HG02571 (cell line): ENCODE data around the gene TOPBP1.
"Not testable (repeated sequence)": the region's sequence is repeated elsewhere in the genome, so short reads cannot be mapped to it uniquely, and the experiment has no call there.

Experiments
- ATAC-seq: cut with Tn5 transposase; IDR thresholded peaks from one replicate; pipeline ENCODE4 v1.9.1; 2021; ENCODE audit warnings: mild to moderate bottlenecking, moderate library complexity; ENCODE audit not compliant: unreplicated experiment

TOPBP1 gene

DNA sequence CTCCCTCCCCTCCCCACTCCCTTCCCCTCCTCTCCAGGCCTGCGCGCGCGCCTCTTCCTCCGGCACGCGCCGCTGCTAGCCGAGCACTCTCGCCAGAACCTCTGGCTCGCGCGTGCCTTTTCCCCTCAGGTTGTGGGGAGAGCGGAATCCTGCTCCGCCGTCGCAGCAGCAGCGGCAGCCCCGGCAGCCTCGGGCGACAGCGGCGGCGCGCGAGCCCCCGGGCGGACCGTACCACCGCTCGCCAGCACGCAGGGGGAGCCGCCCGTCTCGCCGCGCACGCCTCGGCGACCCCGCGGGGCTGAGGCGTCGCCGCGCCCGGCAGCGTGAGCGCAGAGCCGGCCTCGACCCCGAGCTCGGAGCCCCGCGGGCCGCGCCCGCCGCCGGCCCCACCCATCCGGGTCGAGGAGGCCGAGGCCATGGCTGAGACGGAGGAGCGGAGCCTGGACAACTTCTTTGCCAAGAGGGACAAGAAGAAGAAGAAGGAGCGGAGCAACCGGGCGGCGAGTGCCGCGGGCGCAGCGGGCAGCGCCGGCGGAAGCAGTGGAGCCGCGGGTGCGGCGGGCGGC is 88.0 kb downstream of the TOPBP1 start, which contains the start of gene CDV3:
TSS of gene CDV3 (plus strand) at position 58 of the 566 bp plus-strand sequence. CDS start at position 417, 359 bp downstream.
- peak; percentile 21 for ATAC-seq

DNA sequence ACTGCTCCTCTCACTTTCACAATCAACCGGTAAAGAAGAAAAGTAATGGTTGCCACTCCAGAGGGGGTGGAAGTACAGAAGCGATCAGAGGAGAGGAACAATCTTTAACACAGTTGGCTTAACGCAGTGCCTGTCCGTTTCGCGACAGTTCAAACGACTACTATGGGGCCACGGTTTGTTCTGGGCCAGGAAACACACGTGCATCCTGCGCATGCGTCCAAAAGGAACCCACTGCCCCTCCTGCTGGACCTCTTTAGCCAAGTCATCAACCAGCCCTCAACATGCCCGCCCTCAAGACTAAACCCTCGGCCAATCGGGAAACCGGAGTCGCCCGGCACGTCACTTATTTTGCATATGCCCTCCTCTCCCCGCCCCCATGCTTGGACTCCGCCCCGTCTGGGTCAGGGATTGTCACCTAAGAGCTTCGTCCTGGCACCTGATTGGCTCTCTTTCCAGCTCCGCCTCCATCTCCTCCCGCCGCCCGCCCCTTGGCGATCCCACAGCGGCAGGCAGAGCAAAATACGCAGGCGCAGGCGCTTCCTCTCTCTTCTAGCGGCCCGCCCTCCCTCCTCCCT is 88.6 kb downstream of the TOPBP1 start:
- ATAC-seq: peak; percentile 74

DNA sequence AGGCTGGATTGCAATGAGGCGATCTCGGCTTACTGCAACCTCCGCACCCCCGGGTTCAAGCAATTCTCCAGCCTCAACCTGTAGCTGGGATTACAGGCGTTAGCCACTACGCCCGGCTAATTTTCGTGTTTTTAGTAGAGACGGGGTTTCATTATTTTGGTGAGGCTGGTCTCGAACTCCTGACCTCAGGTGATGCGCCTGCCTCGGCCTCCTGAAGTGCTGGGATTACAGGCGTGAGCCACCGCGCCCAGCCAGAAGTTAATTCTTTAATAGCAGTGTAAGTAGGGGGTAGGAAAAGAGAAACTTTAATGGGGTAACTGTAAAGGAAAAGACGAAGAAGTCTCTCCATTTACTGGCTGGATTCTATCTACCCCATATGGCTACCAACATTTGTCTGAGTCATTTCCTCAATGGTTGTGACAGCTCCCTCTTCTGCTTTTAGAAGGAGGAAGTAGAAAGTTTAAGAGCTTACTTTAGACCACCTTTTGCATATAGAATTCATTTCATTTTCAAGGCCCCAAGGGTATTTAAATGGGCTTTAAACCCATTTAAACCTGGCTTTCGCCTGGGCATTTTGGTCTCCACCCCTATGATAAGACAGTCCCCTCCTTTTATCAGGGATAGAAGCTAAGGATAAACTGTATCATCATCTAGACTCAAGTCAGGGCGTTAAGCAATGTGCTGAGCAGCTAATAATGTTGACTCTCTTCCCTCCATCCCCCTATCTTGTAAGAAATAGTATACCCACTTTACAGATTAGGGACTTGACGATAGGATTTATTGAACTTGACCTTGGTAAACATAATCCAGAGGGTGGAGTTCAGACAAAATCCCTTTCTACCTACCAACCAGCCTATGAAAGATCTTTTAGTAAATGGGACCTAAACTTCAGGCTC is 89.3 kb downstream of the TOPBP1 start:
- ATAC-seq: no peak

DNA sequence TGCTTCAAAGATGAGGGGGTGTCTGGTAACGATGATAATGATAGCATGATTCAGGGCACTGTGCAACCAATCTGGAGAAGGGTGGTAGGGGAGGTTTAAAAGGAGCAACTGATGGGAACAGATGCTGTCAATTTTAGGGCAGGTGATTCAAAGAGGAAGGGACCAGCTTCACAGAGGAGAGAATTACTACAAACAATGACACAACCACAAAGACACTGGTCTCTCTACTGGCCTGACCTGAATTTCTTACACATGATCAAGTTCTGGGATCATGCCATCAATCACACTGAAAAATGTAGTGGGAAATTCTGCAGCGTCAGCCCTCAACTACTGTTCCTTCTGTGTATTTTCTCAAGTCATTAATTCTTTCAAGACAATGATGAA is 90.8 kb downstream of the TOPBP1 start:
- no peak for ATAC-seq

DNA sequence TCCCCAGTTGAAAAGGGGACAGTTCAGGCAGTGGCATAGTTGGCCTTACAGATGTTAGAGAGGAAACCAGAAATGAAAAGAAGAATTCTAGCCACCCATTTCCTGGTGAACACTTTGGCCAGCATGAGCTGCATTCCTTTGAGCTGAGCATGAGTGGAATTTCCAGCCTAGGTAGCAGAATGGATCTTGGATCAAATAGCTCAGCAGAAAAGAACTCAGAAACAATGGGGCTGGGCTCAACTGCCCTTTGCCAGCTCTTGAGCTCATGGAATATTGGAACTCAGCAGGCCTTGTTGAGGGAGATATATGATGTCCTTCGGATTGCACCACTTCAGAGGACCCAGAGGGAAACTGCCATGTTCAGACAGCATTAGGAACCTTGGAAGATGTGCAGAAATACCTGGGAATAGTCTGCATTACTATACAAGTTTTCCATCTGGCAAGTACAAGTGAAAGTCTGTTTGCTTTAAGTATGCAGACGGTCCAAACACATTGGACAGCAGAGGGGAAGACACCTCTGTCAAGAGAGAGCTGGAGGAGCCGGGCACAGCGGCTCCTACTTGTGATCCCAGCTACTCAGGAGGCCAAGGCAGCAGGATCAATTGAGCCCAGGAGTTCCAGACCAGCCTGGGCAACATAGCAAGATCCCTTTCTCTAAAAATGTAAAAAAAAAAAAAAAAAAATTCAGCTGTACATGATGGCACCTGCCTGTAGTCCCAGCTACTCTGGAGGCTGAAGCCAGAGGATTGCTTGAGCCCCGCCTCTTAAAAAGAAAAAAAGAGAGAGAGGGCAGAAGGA is 91.4 kb downstream of the TOPBP1 start:
- no peak for ATAC-seq

DNA sequence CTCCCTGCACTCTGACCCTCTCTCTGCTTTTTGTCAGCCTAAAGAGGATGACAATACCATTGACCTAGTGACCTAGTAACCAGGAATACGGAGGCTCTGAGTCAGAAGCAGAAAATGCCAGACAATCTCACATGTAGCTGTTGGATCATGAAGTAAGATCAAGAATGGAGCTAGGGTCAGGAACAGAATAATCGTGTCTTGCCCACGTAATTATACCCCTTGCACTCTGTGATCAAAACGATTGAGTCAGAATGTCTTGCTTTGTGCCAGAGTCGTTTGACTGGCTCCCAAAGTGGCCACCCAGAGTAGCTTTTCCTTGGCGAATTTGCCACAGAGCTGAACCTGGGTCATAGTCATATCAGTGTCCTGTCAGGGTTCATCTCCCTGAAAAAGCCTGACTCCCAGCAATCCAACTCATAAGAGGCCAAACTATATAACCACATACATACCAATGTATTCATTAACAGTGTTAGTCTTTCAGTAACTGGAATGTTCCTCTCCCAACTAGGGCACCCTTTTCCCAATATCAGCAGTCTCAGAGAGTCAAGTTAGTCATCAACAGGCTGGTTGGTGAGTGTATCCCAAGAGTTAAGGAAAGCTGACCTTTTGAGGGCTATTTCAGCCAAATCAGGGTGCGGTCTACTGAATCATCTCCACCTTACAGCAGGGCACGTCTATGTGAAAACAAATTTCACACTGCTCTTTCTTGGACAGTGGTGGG is 93.3 kb downstream of the TOPBP1 start:
- no peak for ATAC-seq

DNA sequence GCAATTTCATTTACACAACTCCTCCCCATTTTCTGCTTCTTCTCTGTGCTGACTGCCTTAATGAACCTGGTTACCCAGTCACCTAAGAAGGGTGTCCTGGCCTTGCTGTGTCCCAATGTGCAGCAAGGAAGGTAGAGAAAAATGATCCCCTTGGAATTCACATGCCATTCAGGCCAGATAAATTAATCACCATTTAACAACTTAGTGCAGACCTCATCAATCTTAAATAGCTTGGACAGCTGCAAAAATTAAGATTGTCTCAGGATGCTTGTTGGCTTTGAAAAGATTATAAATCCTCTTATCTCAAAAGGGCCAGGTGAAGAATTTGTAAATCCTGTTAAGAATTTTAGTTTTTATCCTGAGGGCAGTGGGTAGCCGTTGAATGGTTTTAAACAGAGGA is 97.9 kb downstream of the TOPBP1 start:
- no peak for ATAC-seq

DNA sequence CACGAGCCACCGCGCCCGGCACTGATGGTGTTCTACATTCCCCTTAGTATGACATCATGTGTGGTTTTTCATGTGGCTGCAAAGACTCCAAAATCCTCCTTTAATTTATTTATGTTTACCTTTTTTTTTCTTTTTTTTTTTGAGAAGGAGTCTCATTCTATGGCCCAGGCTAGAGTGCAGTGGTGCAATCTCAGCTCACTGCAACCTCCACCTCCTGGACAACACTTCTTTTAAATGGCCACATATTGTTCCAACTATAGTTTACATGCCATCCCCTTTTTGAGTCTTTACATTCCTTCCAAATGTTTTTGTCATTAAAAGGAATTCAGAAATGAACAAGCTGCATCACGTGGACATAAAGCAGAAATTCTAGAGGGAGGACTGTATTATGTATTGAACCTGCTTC is 98.6 kb downstream of the TOPBP1 start:
- no peak for ATAC-seq

DNA sequence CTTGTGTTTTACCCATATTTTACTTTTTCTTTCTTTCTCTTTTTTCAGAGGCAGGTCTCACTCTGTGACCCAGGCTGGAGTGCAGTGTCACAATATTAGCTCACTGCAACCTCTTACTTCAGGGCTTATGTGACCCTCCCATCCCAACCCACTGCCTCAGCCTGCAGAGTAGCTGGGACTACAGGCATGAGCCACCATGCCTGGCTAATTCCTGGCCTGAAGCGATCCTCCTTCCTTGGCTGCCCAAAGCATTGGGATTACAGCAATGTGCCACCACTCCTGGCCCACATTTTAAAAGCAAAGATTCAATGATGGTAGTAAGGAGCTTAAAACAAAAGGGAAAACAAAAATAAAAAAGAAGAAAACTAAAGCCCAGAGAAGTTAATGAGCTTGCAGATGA is 99.4 kb downstream of the TOPBP1 start:
- no peak for ATAC-seq

DNA sequence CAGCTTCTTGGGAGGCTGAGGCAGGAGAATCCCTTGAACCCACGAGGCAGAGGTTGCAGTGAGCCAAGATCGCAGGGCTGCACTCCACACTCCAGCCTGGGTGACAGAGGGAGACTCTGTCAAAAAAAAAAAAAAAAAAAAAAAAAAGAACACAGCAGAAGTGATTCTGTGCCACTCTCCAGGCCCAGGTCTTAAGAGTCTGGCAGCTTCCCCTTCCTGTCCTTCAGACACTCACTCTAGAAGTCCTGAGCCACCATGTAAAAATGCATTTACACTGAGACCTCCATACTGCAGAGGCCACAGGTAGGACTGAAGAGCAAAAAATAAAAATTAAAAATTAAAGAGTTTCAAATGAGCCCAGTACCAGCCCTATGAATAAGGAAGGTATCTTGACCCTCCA is 100.1 kb downstream of the TOPBP1 start:
- ATAC-seq: no peak

DNA sequence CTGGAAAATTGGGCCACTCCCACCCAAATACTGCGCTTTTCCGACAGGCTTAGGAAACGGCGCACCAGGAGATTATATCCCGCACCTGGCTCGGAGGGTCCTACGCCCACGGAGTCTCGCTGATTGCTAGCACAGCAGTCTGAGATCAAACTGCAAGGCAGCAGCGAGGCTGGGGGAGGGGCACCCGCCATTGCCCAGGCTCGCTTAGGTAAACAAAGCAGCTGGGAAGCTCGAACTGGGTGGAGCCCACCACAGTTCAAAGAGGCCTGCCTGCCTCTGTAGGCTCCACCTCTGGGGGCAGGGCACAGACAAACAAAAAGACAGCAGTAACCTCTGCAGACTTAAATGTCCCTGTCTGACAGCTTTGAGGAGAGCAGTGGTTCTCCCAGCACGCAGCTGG is 110.2 kb downstream of the TOPBP1 start:
- ATAC-seq: not testable (repeated sequence)
